Activated naive CD8-positive, alpha-beta T cell treated with anti-CD3 and anti-CD28 coated beads, Interleukin-2, amount 50 U/mL, for 24 hours (primary cell): ENCODE measurements around the gene TDRD6.
"Not testable (repeated sequence)": the region's sequence is repeated elsewhere in the genome, so short reads cannot be mapped to it uniquely, and the experiment has no call there.

Source experiments
- ATAC-seq: fragments of 150-1000 bp; cut with Tn5 transposase; one replicate; pipeline ENCODE4 v1.10.0; 2021
- DNase-seq: peaks from one replicate; pipeline ENCODE4 v3.0.0; 2021
- H3K27ac Mint-ChIP-seq: one replicate; pipeline ENCODE4 v1.8.0; 2021; ENCODE audit warnings: mild to moderate bottlenecking, mixed read lengths
- H3K27me3 Mint-ChIP-seq: one replicate; pipeline ENCODE4 v1.8.0; 2021; ENCODE audit warnings: mixed read lengths
- H3K36me3 Mint-ChIP-seq: one replicate; pipeline ENCODE4 v1.8.0; 2021; ENCODE audit warnings: low read depth, mixed read lengths
- H3K4me1 Mint-ChIP-seq: one replicate; pipeline ENCODE4 v1.8.0; 2021; ENCODE audit warnings: mixed read lengths
- H3K4me3 Mint-ChIP-seq: one replicate; pipeline ENCODE4 v1.8.0; 2021; ENCODE audit warnings: mild to moderate bottlenecking, moderate library complexity, mixed read lengths
- H3K9me3 Mint-ChIP-seq: one replicate; pipeline ENCODE4 v1.8.0; 2021; ENCODE audit warnings: mixed read lengths

The TDRD6 gene

GRCh38 chr6:46744159-46744725 lies 56.6 kb downstream of the TDRD6 start:
- H3K4me1 Mint-ChIP-seq, H3K4me3 Mint-ChIP-seq, H3K9me3 Mint-ChIP-seq, ATAC-seq, H3K27ac Mint-ChIP-seq, H3K36me3 Mint-ChIP-seq, DNase-seq: not testable (repeated sequence)
- H3K27me3 Mint-ChIP-seq: peaks cover 14% of the 10 kb centered on the region

DNA sequence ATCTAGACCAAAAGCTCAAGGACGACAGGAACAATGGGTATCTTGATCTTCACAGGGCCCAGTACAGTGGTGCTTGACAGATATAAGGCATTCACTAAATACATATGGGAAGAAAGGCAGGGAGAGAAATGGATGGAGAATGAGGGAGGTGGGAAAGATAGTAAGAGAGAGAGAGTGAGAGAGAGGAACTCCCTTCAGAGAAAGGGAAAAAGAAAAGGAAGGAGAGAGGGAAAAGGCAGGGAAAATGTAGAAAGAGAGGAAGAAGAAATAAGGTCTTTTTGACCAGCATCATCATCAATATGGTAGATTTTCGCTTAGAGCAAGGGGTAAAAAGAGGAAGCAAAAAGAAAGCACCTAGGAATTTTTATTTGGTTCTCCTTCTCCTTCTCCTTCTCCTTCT lies 58.3 kb downstream of the TDRD6 start:
- no peak overlapping the region for H3K27ac Mint-ChIP-seq
- no peaks in the 10 kb centered on the region for H3K4me1 Mint-ChIP-seq
- DNase-seq: no peak
- H3K9me3 Mint-ChIP-seq: no peaks in the 10 kb centered on the region
- peaks cover 14% of the 10 kb centered on the region for H3K27me3 Mint-ChIP-seq
- no peak for ATAC-seq
- no peak overlapping the region for H3K4me3 Mint-ChIP-seq
- no peaks in the 10 kb centered on the region for H3K36me3 Mint-ChIP-seq

GRCh38 chr6:46746696-46747095 lies 59.0 kb downstream of the TDRD6 start, which contains the start of gene ANKRD66:
Gene ANKRD66, plus strand, starts transcription at chr6:46746933. Its CDS starts 5,016 bp downstream, at chr6:46751949.
- no peak for ATAC-seq
- no peak for DNase-seq
- Mint-ChIP-seq H3K4me1 (no peaks in the 10 kb centered on the region), H3K36me3 (no peaks in the 10 kb centered on the region), H3K9me3 (no peaks in the 10 kb centered on the region), H3K27ac (no peak within 1 kb of the TSS), H3K4me3 (no peak within 1 kb of the TSS), H3K27me3 (peaks cover 14% of the 10 kb centered on the region)

GRCh38 chr6:46748940-46749503 lies 61.3 kb downstream of the TDRD6 start:
- no peaks in the 10 kb centered on the region for H3K36me3 Mint-ChIP-seq
- no peak for DNase-seq
- no peak overlapping the region for H3K4me3 Mint-ChIP-seq
- ATAC-seq: no peak
- H3K9me3 Mint-ChIP-seq: no peaks in the 10 kb centered on the region
- H3K4me1 Mint-ChIP-seq: no peaks in the 10 kb centered on the region
- peaks cover 14% of the 10 kb centered on the region for H3K27me3 Mint-ChIP-seq
- no peak overlapping the region for H3K27ac Mint-ChIP-seq

DNA sequence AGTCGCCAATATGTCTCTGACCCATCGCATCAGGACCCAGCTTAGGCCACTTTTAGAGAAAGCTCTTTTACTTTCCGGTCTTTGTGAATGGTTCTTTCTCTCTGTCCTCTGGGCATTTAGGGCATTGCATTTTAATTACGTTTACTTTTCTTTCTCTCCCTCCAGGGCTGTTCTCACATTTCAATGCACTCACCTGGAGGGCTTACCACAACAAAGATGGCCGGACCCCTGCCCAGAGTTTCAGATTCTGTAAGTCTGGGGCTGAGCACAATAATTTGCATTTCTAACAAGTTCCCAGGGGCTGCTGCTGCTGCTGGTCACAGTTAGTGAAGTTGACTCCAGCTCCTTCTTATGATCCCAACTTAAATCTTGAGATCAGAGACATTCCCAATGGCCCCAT lies 62.0 kb downstream of the TDRD6 start:
- Mint-ChIP-seq H3K9me3 (no peaks in the 10 kb centered on the region), H3K36me3 (no peaks in the 10 kb centered on the region), H3K27ac (no peak overlapping the region), H3K4me1 (no peaks in the 10 kb centered on the region), H3K27me3 (peaks cover 14% of the 10 kb centered on the region), H3K4me3 (no peak overlapping the region)
- DNase-seq: no peak
- ATAC-seq: no peak

DNA sequence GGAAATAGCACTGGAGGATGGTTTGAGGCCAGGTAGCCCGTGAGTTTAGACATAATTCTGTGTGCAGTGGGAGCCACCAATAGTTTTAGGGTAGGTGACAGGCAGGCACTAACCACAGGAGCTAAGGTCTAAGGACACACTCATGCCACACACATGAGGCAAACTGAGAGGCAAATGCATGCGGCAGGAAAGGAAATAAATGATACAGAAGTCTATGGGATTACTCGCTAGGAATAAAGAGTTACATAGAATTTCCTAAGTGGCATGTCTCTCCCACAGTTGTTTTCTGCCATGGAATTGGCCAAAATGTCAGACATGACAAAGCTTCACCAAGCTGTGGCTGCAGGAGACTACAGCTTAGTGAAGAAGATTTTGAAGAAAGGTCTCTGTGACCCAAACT lies 64.0 kb downstream of the TDRD6 start:
- Mint-ChIP-seq H3K27ac (no peak overlapping the region), H3K4me3 (no peak overlapping the region), H3K9me3 (no peaks in the 10 kb centered on the region), H3K36me3 (no peaks in the 10 kb centered on the region), H3K4me1 (no peaks in the 10 kb centered on the region), H3K27me3 (peaks cover 5% of the 10 kb centered on the region)
- DNase-seq (no peak), ATAC-seq (no peak)
